ENCODE data around the gene GBX1. TPM values are rescaled to one million over a fixed set of nuclear protein-coding genes. Genes with fewer than 3 reads are reported as not detected.
A peak's percentile ranks its signal among the peaks of the same experiment; 100 is the strongest.

GBX1 gene
- total RNA-seq, 1 experiment from 2014 or later = not detected

DNA sequence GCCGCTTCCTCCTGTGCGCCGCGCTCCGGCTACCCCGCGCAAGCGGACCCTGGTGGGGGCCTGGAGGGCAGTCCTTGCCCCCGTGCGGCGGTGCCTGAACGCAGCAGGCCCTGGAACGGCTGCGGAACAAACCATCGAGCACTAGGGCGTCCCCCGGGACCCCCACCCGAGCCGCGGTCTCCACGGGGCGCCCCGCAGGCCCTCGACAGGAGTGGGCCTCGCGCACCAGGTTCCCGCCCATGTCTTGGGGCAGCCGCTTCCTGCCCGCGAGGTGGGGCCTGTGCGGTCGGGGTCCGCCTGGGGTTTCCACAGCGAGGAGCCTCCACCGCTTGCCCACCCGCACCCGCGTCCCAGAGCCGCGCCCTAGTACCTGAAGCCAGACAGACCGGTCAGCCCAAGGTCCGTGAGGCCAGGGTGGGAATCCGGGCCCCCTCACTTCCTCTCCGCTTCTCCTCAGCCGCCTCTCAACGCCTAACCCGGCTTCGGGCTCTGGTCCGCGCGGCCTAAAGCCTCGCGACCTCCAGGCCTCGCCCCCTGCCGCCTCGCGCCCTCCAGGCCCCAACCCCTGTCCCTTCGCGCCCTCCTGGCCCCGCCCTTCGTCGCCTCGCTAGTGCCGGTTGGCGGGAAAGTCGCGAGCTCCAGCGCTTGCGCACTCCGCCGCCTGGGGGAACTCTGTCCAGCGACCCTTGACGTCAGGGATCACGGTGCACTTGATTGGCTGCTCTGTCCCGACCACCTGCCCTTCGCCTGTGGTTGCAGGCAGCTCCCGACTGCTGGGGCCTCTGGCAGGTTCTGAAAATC lies 7.0 kb upstream of the GBX1 start:
- ChIA-PET POLR2A (no interaction called here), CTCF (interaction anchor here (0.6 to 4.2 kb wide), 9 partner anchors 11 to 89 kb away, joined by 3 to 52 read pairs (median 10); partner anchors contain the start of genes ABCF2 and H2BK1)
- ATAC-seq (peak; percentile 62), DNase-seq (ENCODE audit: low spot score) (peak; percentile 82)
- H3K36me3 Mint-ChIP-seq = no peaks in the 10 kb centered on the region
- H3K27ac Mint-ChIP-seq = no peak overlapping the region
- H3K9me3 Mint-ChIP-seq = peaks cover 8% of the 10 kb centered on the region
- H3K27me3 Mint-ChIP-seq (ENCODE audit: low read depth) = peaks cover 84% of the 10 kb centered on the region
- H3K4me3 Mint-ChIP-seq = no peak overlapping the region
- peaks cover 12% of the 10 kb centered on the region for H3K4me1 Mint-ChIP-seq
- TF ChIP-seq TEAD4 (CRISPR knock-in tag; IDR thresholded peaks at IDR 0.05) (no peak), CREB1 (CRISPR knock-in tag; IDR thresholded peaks at IDR 0.05) (no peak), NFYB (CRISPR knock-in tag; conservative IDR thresholded peaks at IDR 0.05; ENCODE audit: low read depth) (peak; percentile 40), NFE2L1 (CRISPR knock-in tag; IDR thresholded peaks at IDR 0.05) (peak; percentile 88; the same call in 1 of the 2 replicates), FOXP1 (CRISPR knock-in tag; IDR thresholded peaks at IDR 0.05; ENCODE audit: borderline replicate concordance) (peak; percentile 16; the same call in 1 of the 2 replicates), MXD4 (CRISPR knock-in tag; IDR thresholded peaks at IDR 0.05; ENCODE audit: borderline replicate concordance) (no peak), ZBTB21 (CRISPR knock-in tag; IDR thresholded peaks at IDR 0.05; ENCODE audit: borderline replicate concordance) (peak; percentile 72; the same call in 1 of the 2 replicates), ZNF396 (CRISPR knock-in tag; IDR thresholded peaks at IDR 0.05; ENCODE audit: borderline replicate concordance) (no peak), GRHL2 (CRISPR knock-in tag; IDR thresholded peaks at IDR 0.05; ENCODE audit: insufficient replicate concordance, severe bottlenecking) (no peak), OVOL2 (CRISPR knock-in tag; IDR thresholded peaks at IDR 0.05; ENCODE audit: borderline replicate concordance) (no peak), RORB (CRISPR knock-in tag; IDR thresholded peaks at IDR 0.05) (no peak), TEAD1 (CRISPR knock-in tag; IDR thresholded peaks at IDR 0.05) (0 out of 2 replicates have a peak, but pooled peaks have one; percentile 54)
- TF ChIP-seq, protein P1, sequence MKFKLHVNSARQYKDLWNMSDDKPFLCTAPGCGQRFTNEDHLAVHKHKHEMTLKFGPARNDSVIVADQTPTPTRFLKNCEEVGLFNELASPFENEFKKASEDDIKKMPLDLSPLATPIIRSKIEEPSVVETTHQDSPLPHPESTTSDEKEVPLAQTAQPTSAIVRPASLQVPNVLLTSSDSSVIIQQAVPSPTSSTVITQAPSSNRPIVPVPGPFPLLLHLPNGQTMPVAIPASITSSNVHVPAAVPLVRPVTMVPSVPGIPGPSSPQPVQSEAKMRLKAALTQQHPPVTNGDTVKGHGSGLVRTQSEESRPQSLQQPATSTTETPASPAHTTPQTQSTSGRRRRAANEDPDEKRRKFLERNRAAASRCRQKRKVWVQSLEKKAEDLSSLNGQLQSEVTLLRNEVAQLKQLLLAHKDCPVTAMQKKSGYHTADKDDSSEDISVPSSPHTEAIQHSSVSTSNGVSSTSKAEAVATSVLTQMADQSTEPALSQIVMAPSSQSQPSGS (CRISPR knock-in tag; IDR thresholded peaks at IDR 0.05; ENCODE audit: borderline replicate concordance, low read depth) = no peak
- TF ChIP-seq, protein P2, sequence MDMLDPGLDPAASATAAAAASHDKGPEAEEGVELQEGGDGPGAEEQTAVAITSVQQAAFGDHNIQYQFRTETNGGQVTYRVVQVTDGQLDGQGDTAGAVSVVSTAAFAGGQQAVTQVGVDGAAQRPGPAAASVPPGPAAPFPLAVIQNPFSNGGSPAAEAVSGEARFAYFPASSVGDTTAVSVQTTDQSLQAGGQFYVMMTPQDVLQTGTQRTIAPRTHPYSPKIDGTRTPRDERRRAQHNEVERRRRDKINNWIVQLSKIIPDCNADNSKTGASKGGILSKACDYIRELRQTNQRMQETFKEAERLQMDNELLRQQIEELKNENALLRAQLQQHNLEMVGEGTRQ (CRISPR knock-in tag; IDR thresholded peaks at IDR 0.05) = no peak; the same call in 1 of the 2 replicates
- TF ChIP-seq, protein P3, sequence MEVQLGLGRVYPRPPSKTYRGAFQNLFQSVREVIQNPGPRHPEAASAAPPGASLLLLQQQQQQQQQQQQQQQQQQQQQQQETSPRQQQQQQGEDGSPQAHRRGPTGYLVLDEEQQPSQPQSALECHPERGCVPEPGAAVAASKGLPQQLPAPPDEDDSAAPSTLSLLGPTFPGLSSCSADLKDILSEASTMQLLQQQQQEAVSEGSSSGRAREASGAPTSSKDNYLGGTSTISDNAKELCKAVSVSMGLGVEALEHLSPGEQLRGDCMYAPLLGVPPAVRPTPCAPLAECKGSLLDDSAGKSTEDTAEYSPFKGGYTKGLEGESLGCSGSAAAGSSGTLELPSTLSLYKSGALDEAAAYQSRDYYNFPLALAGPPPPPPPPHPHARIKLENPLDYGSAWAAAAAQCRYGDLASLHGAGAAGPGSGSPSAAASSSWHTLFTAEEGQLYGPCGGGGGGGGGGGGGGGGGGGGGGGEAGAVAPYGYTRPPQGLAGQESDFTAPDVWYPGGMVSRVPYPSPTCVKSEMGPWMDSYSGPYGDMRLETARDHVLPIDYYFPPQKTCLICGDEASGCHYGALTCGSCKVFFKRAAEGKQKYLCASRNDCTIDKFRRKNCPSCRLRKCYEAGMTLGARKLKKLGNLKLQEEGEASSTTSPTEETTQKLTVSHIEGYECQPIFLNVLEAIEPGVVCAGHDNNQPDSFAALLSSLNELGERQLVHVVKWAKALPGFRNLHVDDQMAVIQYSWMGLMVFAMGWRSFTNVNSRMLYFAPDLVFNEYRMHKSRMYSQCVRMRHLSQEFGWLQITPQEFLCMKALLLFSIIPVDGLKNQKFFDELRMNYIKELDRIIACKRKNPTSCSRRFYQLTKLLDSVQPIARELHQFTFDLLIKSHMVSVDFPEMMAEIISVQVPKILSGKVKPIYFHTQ (CRISPR knock-in tag; IDR thresholded peaks at IDR 0.05) = no peak
- TF ChIP-seq, protein P4, sequence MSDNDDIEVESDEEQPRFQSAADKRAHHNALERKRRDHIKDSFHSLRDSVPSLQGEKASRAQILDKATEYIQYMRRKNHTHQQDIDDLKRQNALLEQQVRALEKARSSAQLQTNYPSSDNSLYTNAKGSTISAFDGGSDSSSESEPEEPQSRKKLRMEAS (CRISPR knock-in tag; IDR thresholded peaks at IDR 0.05) = peak; percentile 82
- TF ChIP-seq, protein P5, sequence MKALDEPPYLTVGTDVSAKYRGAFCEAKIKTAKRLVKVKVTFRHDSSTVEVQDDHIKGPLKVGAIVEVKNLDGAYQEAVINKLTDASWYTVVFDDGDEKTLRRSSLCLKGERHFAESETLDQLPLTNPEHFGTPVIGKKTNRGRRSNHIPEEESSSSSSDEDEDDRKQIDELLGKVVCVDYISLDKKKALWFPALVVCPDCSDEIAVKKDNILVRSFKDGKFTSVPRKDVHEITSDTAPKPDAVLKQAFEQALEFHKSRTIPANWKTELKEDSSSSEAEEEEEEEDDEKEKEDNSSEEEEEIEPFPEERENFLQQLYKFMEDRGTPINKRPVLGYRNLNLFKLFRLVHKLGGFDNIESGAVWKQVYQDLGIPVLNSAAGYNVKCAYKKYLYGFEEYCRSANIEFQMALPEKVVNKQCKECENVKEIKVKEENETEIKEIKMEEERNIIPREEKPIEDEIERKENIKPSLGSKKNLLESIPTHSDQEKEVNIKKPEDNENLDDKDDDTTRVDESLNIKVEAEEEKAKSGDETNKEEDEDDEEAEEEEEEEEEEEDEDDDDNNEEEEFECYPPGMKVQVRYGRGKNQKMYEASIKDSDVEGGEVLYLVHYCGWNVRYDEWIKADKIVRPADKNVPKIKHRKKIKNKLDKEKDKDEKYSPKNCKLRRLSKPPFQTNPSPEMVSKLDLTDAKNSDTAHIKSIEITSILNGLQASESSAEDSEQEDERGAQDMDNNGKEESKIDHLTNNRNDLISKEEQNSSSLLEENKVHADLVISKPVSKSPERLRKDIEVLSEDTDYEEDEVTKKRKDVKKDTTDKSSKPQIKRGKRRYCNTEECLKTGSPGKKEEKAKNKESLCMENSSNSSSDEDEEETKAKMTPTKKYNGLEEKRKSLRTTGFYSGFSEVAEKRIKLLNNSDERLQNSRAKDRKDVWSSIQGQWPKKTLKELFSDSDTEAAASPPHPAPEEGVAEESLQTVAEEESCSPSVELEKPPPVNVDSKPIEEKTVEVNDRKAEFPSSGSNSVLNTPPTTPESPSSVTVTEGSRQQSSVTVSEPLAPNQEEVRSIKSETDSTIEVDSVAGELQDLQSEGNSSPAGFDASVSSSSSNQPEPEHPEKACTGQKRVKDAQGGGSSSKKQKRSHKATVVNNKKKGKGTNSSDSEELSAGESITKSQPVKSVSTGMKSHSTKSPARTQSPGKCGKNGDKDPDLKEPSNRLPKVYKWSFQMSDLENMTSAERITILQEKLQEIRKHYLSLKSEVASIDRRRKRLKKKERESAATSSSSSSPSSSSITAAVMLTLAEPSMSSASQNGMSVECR (CRISPR knock-in tag; IDR thresholded peaks at IDR 0.05; ENCODE audit: borderline replicate concordance) = peak; percentile 40; the same call in 1 of the 2 replicates
- TF ChIP-seq, protein P6, sequence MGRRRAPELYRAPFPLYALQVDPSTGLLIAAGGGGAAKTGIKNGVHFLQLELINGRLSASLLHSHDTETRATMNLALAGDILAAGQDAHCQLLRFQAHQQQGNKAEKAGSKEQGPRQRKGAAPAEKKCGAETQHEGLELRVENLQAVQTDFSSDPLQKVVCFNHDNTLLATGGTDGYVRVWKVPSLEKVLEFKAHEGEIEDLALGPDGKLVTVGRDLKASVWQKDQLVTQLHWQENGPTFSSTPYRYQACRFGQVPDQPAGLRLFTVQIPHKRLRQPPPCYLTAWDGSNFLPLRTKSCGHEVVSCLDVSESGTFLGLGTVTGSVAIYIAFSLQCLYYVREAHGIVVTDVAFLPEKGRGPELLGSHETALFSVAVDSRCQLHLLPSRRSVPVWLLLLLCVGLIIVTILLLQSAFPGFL (CRISPR knock-in tag; IDR thresholded peaks at IDR 0.05; ENCODE audit: borderline replicate concordance) = no peak
- TF ChIP-seq, protein P7, sequence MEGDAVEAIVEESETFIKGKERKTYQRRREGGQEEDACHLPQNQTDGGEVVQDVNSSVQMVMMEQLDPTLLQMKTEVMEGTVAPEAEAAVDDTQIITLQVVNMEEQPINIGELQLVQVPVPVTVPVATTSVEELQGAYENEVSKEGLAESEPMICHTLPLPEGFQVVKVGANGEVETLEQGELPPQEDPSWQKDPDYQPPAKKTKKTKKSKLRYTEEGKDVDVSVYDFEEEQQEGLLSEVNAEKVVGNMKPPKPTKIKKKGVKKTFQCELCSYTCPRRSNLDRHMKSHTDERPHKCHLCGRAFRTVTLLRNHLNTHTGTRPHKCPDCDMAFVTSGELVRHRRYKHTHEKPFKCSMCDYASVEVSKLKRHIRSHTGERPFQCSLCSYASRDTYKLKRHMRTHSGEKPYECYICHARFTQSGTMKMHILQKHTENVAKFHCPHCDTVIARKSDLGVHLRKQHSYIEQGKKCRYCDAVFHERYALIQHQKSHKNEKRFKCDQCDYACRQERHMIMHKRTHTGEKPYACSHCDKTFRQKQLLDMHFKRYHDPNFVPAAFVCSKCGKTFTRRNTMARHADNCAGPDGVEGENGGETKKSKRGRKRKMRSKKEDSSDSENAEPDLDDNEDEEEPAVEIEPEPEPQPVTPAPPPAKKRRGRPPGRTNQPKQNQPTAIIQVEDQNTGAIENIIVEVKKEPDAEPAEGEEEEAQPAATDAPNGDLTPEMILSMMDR (IDR thresholded peaks at IDR 0.05) = no peak
